HUES6 (cell line): Measurements from ENCODE around the gene ZNF487.
"Not testable (repeated sequence)": the region's sequence is repeated elsewhere in the genome, so short reads cannot be mapped to it uniquely, and the experiment has no call there.

Experiments
- H3K27ac ChIP-seq: 2 replicates; pipeline ENCODE4 v1.7.0; 2013; ENCODE audit warnings: low read depth, mild to moderate bottlenecking, low read length, inconsistent platforms
- H3K27me3 ChIP-seq: 2 replicates; pipeline ENCODE4 v1.6.1; 2013; ENCODE audit warnings: low read length; ENCODE audit not compliant: control insufficient read depth, insufficient read depth
- H3K36me3 ChIP-seq: 2 replicates; pipeline ENCODE4 v1.6.1; 2013; ENCODE audit warnings: low read length; ENCODE audit not compliant: control insufficient read depth, insufficient read depth
- H3K4me1 ChIP-seq: 2 replicates; pipeline ENCODE4 v1.6.1; 2013; ENCODE audit warnings: low read length; ENCODE audit not compliant: control insufficient read depth, insufficient read depth
- H3K4me3 ChIP-seq: 2 replicates; pipeline ENCODE4 v1.5.1; 2013; ENCODE audit warnings: low read depth, low read length
- H3K9ac ChIP-seq: one replicate; pipeline ENCODE4 v1.6.1; 2013; ENCODE audit warnings: mild to moderate bottlenecking, low read length
- H3K9me3 ChIP-seq: 2 replicates; pipeline ENCODE4 v1.6.1; 2013; ENCODE audit warnings: low read depth, low read length; ENCODE audit not compliant: control insufficient read depth, insufficient read depth

The ZNF487 gene

GRCh38 chr10:43421201-43421507 is 15.8 kb upstream of the ZNF487 start:
- H3K27me3 ChIP-seq = no peaks in the 10 kb centered on the region
- H3K9me3 ChIP-seq = no peaks in the 10 kb centered on the region
- no peak overlapping the region for H3K27ac ChIP-seq
- no peaks in the 10 kb centered on the region for H3K36me3 ChIP-seq
- no peak overlapping the region for H3K9ac ChIP-seq
- H3K4me1 ChIP-seq = no peaks in the 10 kb centered on the region
- peak overlapping the region; percentile 45 for H3K4me3 ChIP-seq

- Histone ChIP-seq H3K27me3 (no peaks in the 10 kb centered on the region), H3K9ac (no peak overlapping the region), H3K4me1 (no peaks in the 10 kb centered on the region), H3K27ac (no peak overlapping the region), H3K4me3 (no peak overlapping the region), H3K9me3 (no peaks in the 10 kb centered on the region), H3K36me3 (no peaks in the 10 kb centered on the region)
These were observed 15.4 kb upstream of the ZNF487 start for GRCh38 chr10:43421519-43421918.

DNA sequence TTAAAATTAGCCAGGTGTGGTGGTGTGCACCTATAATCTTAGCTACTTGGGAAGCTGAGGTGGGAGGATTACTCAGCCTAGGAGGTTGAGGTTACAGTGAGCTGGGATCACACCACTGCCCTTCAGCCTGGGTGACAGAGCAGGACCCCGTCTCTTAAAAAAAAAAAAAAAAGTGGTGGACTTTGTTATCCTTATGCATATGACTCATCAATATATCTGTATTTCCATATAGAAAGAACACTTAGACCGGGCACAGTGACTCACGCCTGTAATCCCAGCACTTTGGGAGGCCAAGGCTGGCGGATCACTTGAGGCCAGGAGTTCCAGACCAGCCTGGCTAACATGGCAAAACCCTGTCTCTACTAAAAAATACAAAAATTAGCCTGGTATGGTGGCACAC is 15.0 kb upstream of the ZNF487 start:
- H3K9me3 ChIP-seq, H3K36me3 ChIP-seq, H3K4me1 ChIP-seq, H3K27me3 ChIP-seq, H3K27ac ChIP-seq, H3K4me3 ChIP-seq, H3K9ac ChIP-seq: not testable (repeated sequence)

- no peak overlapping the region for H3K9ac ChIP-seq
- no peaks in the 10 kb centered on the region for H3K4me1 ChIP-seq
These were observed 12.5 kb upstream of the ZNF487 start for GRCh38 chr10:43424416-43424815.

DNA sequence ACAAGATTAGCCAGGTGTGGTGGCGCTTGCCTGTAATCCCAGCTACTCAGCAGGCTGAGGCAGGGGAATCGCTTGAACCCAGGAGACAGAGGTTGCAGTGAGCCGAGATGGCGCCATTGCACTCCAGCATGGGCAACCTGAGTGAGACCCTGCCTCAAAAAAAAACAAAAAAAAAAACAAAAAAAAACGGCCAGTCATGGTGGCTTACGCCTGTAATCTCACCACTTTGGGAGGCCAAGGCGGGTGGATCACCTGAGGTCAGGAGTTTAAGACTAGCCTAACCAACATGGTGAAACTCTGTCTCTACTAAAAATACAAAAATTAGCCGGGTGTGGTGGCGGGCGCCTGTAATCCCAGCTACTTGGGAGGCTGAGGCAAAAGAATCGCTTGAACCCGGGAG is 10.4 kb upstream of the ZNF487 start:
- H3K4me3 ChIP-seq, H3K27ac ChIP-seq, H3K4me1 ChIP-seq, H3K27me3 ChIP-seq, H3K9ac ChIP-seq, H3K9me3 ChIP-seq, H3K36me3 ChIP-seq: not testable (repeated sequence)

More at GRCh38 chr10:43424416-43424815, 12.5 kb upstream of the ZNF487 start:
- Histone ChIP-seq H3K9me3 (no peaks in the 10 kb centered on the region), H3K27me3 (no peaks in the 10 kb centered on the region), H3K36me3 (no peaks in the 10 kb centered on the region), H3K27ac (no peak overlapping the region), H3K4me3 (no peak overlapping the region)

- H3K4me3 ChIP-seq = no peak overlapping the region
- no peaks in the 10 kb centered on the region for H3K36me3 ChIP-seq
- H3K9ac ChIP-seq = no peak overlapping the region
- H3K4me1 ChIP-seq = no peaks in the 10 kb centered on the region
- H3K9me3 ChIP-seq = no peaks in the 10 kb centered on the region
- H3K27me3 ChIP-seq = no peaks in the 10 kb centered on the region
- no peak overlapping the region for H3K27ac ChIP-seq
These were observed 9.6 kb upstream of the ZNF487 start for GRCh38 chr10:43427166-43427825.

DNA sequence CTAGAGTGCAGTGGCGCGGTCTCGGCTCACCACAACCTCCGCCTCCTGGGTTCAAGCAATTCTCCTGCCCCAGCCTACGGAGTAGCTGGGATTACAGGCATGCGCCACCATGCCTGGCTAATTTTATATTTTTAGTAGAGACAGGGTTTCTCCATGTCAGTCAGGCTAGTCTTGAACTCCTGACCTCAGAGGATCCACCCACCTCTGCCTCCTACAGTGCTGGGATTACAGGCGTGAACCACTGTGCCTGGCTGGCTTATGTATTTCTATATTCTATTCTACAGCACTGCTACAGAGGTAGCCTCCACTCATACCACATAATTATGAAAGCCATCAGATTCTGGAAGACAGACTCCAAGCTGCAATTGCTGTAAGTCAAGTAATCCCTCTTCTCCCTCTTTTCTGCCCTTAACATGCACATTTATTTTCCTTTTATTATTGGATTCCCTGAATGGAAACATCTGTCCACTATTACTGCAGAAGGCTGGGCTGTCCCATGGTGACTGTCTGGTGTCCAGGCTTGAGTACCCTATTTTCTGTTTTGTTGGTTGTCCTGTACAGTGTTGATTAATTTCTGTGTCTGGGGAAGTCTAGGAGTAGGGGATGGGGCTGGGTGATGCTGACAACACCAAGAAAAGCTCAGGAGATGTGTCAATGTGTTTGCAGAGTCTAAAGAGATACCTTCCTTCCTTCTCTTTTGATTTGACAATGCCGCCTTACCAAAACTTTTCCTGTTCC is 5.8 kb upstream of the ZNF487 start:
- Histone ChIP-seq H3K27me3 (no peaks in the 10 kb centered on the region), H3K4me1 (no peaks in the 10 kb centered on the region), H3K4me3 (no peak overlapping the region), H3K27ac (no peak overlapping the region), H3K9me3 (no peaks in the 10 kb centered on the region), H3K9ac (no peak overlapping the region), H3K36me3 (no peaks in the 10 kb centered on the region)

DNA sequence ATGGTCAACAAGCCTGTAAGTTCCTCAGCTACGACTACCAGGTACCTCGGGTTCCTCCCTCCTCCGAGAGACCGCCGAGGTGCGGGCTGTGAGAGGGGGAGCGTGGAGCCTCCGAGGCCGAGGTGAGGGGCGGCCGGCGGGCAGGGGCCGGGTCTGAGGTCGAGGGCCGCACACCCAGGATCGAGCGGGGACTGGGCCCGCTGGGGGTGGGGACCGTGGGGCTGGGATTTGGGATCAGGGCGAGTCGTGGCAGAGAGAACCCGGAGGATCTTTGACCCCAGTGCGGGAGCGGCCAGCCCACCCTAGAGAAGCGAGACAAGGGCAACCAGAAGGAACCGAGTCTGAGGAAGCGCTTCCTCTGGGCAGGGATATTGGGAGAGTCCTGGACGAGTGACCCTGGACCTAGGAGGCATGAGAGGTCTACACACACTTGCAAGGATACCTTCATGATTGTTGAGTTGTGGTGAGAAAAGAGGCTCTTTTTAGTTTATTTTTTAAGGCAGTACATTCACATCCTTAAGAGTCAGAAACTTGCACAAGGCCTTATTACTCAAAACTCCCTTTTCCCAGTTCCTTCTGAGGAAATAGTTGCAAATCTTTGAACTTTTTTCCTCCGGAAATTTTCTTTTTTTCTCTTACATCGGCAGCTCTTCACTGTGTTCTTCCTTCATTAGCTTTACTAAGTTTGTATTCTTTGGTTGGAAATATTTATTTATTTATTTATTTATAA is 395 bp downstream of the ZNF487 start:
- Histone ChIP-seq H3K4me3 (peak overlapping the region; percentile 81), H3K27ac (peak overlapping the region; percentile 89), H3K4me1 (no peaks in the 10 kb centered on the region), H3K36me3 (no peaks in the 10 kb centered on the region), H3K27me3 (no peaks in the 10 kb centered on the region), H3K9me3 (no peaks in the 10 kb centered on the region), H3K9ac (peak overlapping the region; percentile 68)

GRCh38 chr10:43440463-43441134 is 3.7 kb downstream of the ZNF487 start:
- H3K4me3 ChIP-seq = no peak overlapping the region
- no peaks in the 10 kb centered on the region for H3K4me1 ChIP-seq
- no peaks in the 10 kb centered on the region for H3K27me3 ChIP-seq
- no peak overlapping the region for H3K27ac ChIP-seq
- peaks cover 9% of the 10 kb centered on the region for H3K9me3 ChIP-seq
- no peaks in the 10 kb centered on the region for H3K36me3 ChIP-seq
- no peak overlapping the region for H3K9ac ChIP-seq

DNA sequence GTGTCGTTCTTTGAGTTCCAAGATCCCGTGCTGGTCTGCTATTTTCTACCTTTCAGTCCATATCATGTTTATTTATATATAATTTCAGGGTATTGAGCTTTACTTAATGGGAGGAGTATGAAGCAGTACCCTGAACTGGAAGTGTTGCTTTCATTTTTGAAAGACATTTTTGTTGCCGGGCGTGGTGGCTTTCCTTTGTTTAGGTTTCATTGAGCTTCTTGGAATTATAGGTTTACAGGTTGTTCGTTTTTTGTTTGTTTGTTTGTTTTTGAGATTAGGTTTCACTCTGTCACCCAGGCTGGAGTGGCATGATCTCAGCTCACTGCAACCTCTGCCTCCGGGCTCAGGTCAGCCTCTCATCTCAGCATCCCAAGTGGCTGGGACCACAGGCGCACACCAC is 7.4 kb downstream of the ZNF487 start:
- H3K9me3 ChIP-seq = peaks cover 22% of the 10 kb centered on the region
- H3K4me1 ChIP-seq = no peaks in the 10 kb centered on the region
- H3K4me3 ChIP-seq = no peak overlapping the region
- H3K9ac ChIP-seq = no peak overlapping the region
- H3K27me3 ChIP-seq = no peaks in the 10 kb centered on the region
- no peaks in the 10 kb centered on the region for H3K36me3 ChIP-seq
- no peak overlapping the region for H3K27ac ChIP-seq
